Esophagus (tissue), 2 donors: ENCODE results near the gene HSF5. TPM values are rescaled to one million over a fixed set of nuclear protein-coding genes. Genes with fewer than 3 reads are reported as not detected.

Experiments used
- H3K27ac ChIP-seq, 2 donors: one replicate each; pipeline ENCODE4 v1.5.1; 2013; ENCODE audit warnings: low read depth in 2 of 2, mild to moderate bottlenecking in 2 of 2, inconsistent platforms in 1 of 2, low read length in 1 of 2, moderate library complexity in 1 of 2
- H3K27me3 ChIP-seq, 2 donors: one replicate each; pipeline ENCODE4 v1.6.1; 2013; ENCODE audit warnings: low read length in 2 of 2, control low read depth in 1 of 2, mild to moderate bottlenecking in 1 of 2; ENCODE audit not compliant: insufficient read depth in 2 of 2, control insufficient read depth in 1 of 2
- H3K36me3 ChIP-seq, 2 donors: one replicate each; pipeline ENCODE4 v1.6.1; 2013; ENCODE audit warnings: low read length in 1 of 2; ENCODE audit not compliant: control insufficient read depth in 2 of 2, insufficient read depth in 2 of 2
- H3K4me1 ChIP-seq, 2 donors: one replicate each; pipeline ENCODE4 v1.6.1; 2013; ENCODE audit warnings: low read length in 1 of 2; ENCODE audit not compliant: control insufficient read depth in 2 of 2, insufficient read depth in 2 of 2
- H3K4me3 ChIP-seq, 2 donors: one replicate each; pipeline ENCODE4 v1.5.1; 2013; ENCODE audit warnings: low read length in 2 of 2, mild to moderate bottlenecking in 2 of 2, low read depth in 1 of 2, moderate library complexity in 1 of 2
- H3K9me3 ChIP-seq, 2 donors: one replicate each; pipeline ENCODE4 v1.6.1; 2013; ENCODE audit warnings: mild to moderate bottlenecking in 2 of 2, low read depth in 1 of 2, low read length in 1 of 2, moderate library complexity in 1 of 2; ENCODE audit not compliant: control insufficient read depth in 2 of 2, insufficient read depth in 1 of 2
- WGBS, 2 donors: extraction: QIAGEN DNeasy Blood & Tissue Kit; methylation state at CpG; one replicate each; pipeline ENCODE4 v1.1.7; 2013; 5-methylcytosine and 5-hydroxymethylcytosine counted together
- polyA plus RNA-seq, 2 donors: library from polyadenylated mRNA; stranded (reverse); fragments of 200-250 nt; gene quantifications; one replicate each; pipeline ENCODE4 v1.2.3, GENCODE V29; 2013
- donor health status: healthy with polysubstance abuse.
- donor health status: Bipolar disorder and iron deficiency.

HSF5 gene
- under 1 TPM; 0.01 to 0.02 TPM for polyA plus RNA-seq

DNA sequence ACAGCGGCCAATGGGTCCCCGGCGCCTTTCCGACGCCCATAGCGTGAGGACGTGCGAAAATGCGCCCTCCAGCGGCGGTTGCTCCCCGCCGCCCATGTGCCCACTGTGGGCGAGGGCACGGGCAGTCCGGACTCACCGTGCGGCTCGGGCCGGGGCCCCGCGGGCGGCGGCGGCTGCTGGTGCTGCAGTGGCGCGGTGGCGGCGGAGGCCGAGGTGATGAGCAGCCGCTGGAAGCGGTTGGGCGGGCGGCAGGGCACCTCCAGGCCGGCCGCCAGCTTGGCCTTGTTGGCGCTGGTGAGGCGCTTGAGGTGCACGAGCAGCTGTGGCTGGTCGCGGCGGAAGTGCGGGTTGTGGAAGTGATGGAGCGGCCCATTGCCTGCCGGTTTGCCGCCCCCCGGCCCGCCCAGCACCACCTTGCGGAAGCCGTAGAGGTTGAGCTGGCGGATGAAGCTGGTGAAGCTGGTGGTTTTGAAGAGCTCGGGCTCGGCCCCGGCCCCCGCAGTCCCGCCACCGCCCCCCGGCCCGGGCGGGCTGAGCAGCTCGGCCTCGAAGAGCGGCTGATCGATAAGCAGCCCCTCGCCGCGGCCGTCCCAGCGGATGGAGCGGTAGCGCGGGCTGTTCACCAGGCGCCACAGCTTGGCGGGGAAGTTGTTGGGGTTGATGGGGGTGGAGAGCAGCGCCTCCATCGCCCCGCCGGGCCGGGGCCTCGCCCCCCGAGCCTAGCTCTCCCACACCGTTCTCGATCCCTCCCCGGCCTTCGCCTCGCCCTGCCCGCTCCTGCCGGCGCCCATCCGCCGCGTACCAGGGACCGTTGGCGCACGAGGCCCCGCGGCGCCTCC, at the start of gene HSF5:
Gene HSF5, minus strand, starts transcription at position 820 of the 839 bp plus-strand sequence. Its CDS starts 134 bp downstream, at position 686.
- Histone ChIP-seq H3K27me3 (no peaks in the 10 kb centered on the region), H3K4me3 (peak within 1 kb of the TSS in 1 of 2 donors; percentile 18), H3K9me3 (no peaks in the 10 kb centered on the region), H3K4me1 (no peaks in the 10 kb centered on the region), H3K36me3 (peaks cover 7 to 38% of the 10 kb centered on the region in 2 donors), H3K27ac (no peak within 1 kb of the TSS)
- WGBS, 2 donors: 61 to 64% methylated on average over 80 to 98 of the region's 98 CpGs

- Histone ChIP-seq H3K4me1 (peaks cover 0 to 3% of the 10 kb centered on the region in 2 donors), H3K27me3 (no peaks in the 10 kb centered on the region), H3K27ac (no peak overlapping the region), H3K9me3 (no peaks in the 10 kb centered on the region), H3K36me3 (no peaks in the 10 kb centered on the region), H3K4me3 (no peak overlapping the region)
- 78 to 82% methylated on average over 4 of the region's 4 CpGs for WGBS, 2 donors
These were observed 49.1 kb upstream of the HSF5 start for GRCh38 chr17:58537266-58537665.

GRCh38 chr17:58536542-58536941, 48.3 kb upstream of the HSF5 start:
- Histone ChIP-seq H3K4me3 (no peak overlapping the region), H3K36me3 (no peaks in the 10 kb centered on the region), H3K27ac (no peak overlapping the region), H3K9me3 (no peaks in the 10 kb centered on the region), H3K4me1 (peaks cover 0 to 3% of the 10 kb centered on the region in 2 donors), H3K27me3 (no peaks in the 10 kb centered on the region)
- 74 to 86% methylated on average over 3 of the region's 3 CpGs for WGBS, 2 donors

GRCh38 chr17:58535431-58535830, 47.2 kb upstream of the HSF5 start:
- Histone ChIP-seq H3K27me3 (no peaks in the 10 kb centered on the region), H3K4me3 (no peak overlapping the region), H3K36me3 (no peaks in the 10 kb centered on the region), H3K27ac (no peak overlapping the region), H3K4me1 (peaks cover 0 to 3% of the 10 kb centered on the region in 2 donors), H3K9me3 (no peaks in the 10 kb centered on the region)
- WGBS, 2 donors: 87 to 90% methylated on average over 2 of the region's 2 CpGs

- Histone ChIP-seq H3K27me3 (no peaks in the 10 kb centered on the region), H3K36me3 (no peaks in the 10 kb centered on the region), H3K4me1 (peaks cover 0 to 3% of the 10 kb centered on the region in 2 donors), H3K27ac (no peak overlapping the region), H3K9me3 (no peaks in the 10 kb centered on the region), H3K4me3 (no peak overlapping the region)
- WGBS, 2 donors: 83 to 87% methylated on average over 4 of the region's 4 CpGs
These were observed 46.8 kb upstream of the HSF5 start for GRCh38 chr17:58534901-58535421.

DNA sequence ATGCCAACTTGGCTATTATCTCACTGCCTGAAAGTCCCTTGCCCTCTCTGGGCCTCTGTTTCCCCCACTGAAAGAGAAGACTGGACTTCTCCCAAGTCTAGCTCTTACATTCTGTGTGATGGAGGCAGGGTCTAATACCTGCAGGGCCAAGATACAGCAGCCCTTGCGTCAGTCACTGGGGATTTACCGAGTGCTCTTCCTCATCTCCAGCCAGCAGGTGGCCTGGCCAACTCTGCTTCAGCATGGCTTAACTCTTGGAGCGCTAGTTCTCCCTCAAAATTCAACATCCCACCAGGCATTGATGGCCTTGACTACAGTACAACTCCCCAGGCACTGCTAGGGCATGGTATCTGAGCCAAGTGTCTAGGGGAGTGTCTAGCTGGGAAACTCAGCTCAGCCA, 46.1 kb upstream of the HSF5 start:
- 66 to 81% methylated on average over 3 of the region's 3 CpGs for WGBS, 2 donors

DNA sequence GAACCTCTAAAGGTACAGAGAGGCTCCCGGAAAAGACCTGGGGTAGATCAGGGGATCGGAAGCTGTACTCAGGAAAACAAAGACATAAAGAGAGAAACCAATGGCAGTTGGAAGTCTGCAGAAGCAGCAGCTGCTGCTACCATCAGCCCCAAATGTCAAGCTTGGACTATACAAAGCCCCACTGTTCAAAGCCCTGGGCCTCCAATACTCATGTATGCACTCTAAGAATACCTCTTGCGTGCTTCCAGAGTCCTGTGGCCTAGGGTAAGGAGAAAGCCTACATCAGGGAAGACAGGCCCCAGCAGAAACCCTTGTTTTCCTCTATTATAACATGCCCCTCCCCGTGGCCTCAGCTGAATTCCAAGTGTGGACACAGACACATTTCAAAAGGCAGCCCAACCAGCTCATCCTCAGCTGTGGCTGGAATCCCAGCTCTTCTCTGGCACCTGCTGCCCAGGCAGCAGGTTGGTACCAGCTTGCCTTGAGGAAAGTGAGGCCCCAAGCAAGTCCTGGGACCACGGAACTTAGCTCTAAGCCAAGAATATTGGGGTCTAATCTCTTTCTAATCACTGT, 45.5 kb upstream of the HSF5 start:
- 92 to 95% methylated on average over 5 of the region's 5 CpGs for WGBS, 2 donors
- H3K4me1 ChIP-seq: peaks cover 0 to 3% of the 10 kb centered on the region in 2 donors
- no peaks in the 10 kb centered on the region for H3K36me3 ChIP-seq
- H3K9me3 ChIP-seq: no peaks in the 10 kb centered on the region
- no peaks in the 10 kb centered on the region for H3K27me3 ChIP-seq
- H3K27ac ChIP-seq: no peak overlapping the region
- no peak overlapping the region for H3K4me3 ChIP-seq

More for the DNA sequence above, 46.1 kb upstream of the HSF5 start:
- Histone ChIP-seq H3K4me1 (peaks cover 0 to 3% of the 10 kb centered on the region in 2 donors), H3K27ac (no peak overlapping the region), H3K27me3 (no peaks in the 10 kb centered on the region), H3K9me3 (no peaks in the 10 kb centered on the region), H3K4me3 (no peak overlapping the region), H3K36me3 (no peaks in the 10 kb centered on the region)

DNA sequence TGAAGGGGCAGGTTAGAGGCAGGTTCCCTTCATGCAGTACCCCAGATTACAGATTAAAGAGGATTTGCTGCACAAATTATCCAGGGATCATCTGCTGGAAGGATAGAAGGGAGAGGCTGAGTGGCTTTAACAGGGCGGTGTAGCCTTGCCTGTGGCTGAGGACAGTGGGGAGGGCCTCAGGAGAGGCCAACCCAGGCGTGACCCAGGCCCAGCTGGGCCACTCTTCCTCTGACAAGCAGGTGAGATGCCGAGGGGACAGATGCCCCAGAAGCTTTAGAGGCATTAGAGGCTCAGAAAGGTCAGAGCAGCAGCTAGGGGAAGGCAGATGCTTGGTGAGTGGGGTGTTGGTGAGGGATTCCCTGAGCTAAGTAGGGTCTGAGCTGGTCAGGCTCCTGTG, 44.3 kb upstream of the HSF5 start:
- Histone ChIP-seq H3K36me3 (no peaks in the 10 kb centered on the region), H3K27ac (no peak overlapping the region), H3K27me3 (no peaks in the 10 kb centered on the region), H3K9me3 (no peaks in the 10 kb centered on the region), H3K4me1 (peaks cover 0 to 3% of the 10 kb centered on the region in 2 donors), H3K4me3 (no peak overlapping the region)
- 50 to 67% methylated on average over 3 of the region's 3 CpGs for WGBS, 2 donors

- Histone ChIP-seq H3K4me1 (peaks cover 0 to 3% of the 10 kb centered on the region in 2 donors), H3K4me3 (peak overlapping the region; percentile 51 to 59), H3K9me3 (no peaks in the 10 kb centered on the region), H3K36me3 (no peaks in the 10 kb centered on the region), H3K27me3 (no peaks in the 10 kb centered on the region), H3K27ac (peak overlapping the region in 1 of 2 donors; percentile 50)
- WGBS, 2 donors: 2% methylated on average over 55 to 82 of the region's 82 CpGs
These were observed 43.7 kb upstream of the HSF5 start for GRCh38 chr17:58531661-58532554.
